ENCODE measurements around the gene IBA57.
"Not testable (repeated sequence)": the region's sequence is repeated elsewhere in the genome, so short reads cannot be mapped to it uniquely, and the experiment has no call there.

IBA57 gene

DNA sequence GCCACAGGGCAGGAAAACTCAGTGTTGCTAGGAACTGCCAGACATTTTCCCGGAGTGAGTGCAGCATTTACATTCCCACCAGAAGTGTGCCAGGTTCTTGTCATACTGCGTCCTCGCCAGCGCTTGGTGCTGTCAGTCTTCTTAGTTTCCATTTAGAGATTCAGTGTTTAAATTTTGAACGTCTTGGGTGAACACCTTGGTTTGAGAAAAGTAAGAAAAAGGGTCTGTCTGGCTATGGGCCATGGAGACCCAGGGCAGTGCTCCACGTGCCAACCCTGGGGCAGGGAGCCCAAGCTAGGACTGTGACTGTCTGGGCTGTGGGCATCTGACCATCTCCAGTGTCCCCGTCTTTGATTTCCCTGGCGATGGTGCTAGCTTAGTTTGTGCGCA lies 16.0 kb downstream of the IBA57 start:
- in situ Hi-C loops (cut with MboI; ENCODE audit: low sequenced_read_pairs, unreplicated experiment), result no loop called here
- DNase-seq (ENCODE audit: low spot score), result no peak
- TF ChIP-seq, protein P1, sequence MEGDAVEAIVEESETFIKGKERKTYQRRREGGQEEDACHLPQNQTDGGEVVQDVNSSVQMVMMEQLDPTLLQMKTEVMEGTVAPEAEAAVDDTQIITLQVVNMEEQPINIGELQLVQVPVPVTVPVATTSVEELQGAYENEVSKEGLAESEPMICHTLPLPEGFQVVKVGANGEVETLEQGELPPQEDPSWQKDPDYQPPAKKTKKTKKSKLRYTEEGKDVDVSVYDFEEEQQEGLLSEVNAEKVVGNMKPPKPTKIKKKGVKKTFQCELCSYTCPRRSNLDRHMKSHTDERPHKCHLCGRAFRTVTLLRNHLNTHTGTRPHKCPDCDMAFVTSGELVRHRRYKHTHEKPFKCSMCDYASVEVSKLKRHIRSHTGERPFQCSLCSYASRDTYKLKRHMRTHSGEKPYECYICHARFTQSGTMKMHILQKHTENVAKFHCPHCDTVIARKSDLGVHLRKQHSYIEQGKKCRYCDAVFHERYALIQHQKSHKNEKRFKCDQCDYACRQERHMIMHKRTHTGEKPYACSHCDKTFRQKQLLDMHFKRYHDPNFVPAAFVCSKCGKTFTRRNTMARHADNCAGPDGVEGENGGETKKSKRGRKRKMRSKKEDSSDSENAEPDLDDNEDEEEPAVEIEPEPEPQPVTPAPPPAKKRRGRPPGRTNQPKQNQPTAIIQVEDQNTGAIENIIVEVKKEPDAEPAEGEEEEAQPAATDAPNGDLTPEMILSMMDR (IDR thresholded peaks at IDR 0.05; ENCODE audit: borderline replicate concordance, control extremely low read depth, extremely low read depth, insufficient read depth, missing control alignments), result no peak

DNA sequence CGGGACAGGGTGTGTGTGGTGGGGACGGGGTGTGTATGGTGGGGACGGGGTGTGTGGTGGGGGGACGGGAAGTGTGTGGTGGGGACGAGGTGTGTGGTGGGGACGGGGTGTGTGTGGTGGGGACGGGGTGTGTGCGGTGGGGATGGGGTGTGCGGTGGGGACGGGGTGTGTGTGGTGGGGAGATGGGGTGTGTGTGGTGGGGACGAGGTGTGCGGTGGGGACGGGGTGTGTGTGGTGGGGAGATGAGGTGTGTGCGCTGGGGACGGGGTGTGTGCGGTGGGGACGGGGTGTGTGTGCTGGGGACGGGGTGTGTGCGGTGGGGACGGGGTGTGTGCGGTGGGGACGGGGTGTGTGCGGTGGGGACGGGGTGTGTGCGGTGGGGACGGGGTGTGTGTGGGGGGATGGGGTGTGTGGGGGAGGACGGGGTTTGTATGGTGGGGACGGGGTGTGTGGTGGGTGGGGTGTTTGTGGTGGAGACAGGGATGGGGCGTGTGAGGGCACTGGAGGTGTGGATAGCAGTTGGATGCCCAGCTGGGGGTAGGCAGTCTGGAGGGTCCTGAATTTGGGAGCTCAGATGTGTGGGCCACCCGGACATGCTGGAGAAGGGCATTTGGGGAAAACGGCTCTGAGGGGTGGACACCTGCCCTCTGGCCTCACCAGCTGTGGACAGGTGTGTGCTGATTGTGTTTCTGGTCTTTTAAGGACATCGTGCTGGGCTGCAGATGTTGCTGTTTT lies 16.9 kb downstream of the IBA57 start:
- no peak for DNase-seq (ENCODE audit: low spot score)
- in situ Hi-C loops (cut with MboI; ENCODE audit: low sequenced_read_pairs, unreplicated experiment), result no loop called here

DNA sequence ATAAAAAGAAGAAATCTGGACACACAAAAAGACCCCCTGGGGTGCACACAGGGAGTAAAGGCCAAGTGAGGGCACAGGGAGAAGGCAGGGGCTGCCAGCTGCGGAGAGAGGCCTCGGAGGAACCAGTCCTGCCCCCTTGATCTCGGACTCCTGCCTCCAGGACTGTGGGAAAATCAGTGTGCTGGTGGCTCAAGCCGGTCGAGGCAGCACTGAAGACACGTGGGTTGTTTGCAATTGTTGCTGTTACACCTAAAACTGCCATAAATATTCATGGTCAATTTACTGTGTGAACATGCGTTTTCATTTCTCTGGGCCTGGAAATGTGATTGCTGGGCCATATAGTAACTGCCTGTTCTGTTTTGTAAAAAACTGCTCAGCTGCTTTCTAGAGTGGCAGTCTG lies 18.5 kb downstream of the IBA57 start:
- DNase-seq (ENCODE audit: low spot score), result no peak
- TF ChIP-seq, protein P1 (IDR thresholded peaks at IDR 0.05; ENCODE audit: borderline replicate concordance, control extremely low read depth, extremely low read depth, insufficient read depth, missing control alignments), result no peak
- in situ Hi-C loops (cut with MboI; ENCODE audit: low sequenced_read_pairs, unreplicated experiment), result no loop called here

More for the DNA sequence above, 16.9 kb downstream of the IBA57 start:
- TF ChIP-seq, protein P1 (IDR thresholded peaks at IDR 0.05; ENCODE audit: borderline replicate concordance, control extremely low read depth, extremely low read depth, insufficient read depth, missing control alignments), result no peak

DNA sequence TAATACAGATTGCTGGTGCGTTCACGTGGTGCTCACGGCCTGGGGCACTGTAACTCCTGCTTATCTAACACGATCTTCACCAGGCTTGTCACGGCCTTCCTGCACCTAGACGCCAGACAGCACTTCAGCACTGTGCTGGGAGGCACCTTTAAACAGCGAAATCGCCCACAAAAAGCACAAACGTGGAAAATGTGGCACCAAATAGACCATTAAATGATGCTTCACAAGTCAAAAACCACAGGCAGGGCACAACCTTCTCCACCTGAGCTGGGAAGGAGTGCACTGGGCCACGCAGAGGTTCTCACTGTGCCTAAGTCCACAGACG lies 20.0 kb downstream of the IBA57 start:
- TF ChIP-seq, protein P1 (IDR thresholded peaks at IDR 0.05; ENCODE audit: borderline replicate concordance, control extremely low read depth, extremely low read depth, insufficient read depth, missing control alignments), result no peak
- in situ Hi-C loops (cut with MboI; ENCODE audit: low sequenced_read_pairs, unreplicated experiment), result no loop called here
- DNase-seq (ENCODE audit: low spot score), result no peak

DNA sequence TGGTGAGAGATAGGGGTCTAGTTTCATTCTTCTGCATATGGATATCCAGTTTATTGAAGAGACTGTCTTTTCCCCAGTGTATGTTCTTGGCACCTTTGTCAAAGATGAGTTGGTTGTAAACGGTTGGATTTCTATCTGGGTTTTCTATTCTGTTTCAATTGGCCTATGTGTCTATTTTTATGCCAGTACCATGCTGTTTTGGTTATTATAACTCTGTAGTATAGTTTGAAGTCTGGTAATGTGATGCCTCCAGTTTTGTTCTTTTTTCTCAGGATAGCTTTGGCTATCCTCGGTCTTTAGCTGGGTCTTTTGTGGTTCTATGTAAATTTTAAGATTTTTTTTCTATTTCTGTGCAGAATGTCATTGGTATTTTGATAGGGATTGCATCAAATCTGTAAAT lies 22.6 kb downstream of the IBA57 start:
- DNase-seq (ENCODE audit: low spot score); in situ Hi-C loops (cut with MboI; ENCODE audit: low sequenced_read_pairs, unreplicated experiment): not testable (repeated sequence)

DNA sequence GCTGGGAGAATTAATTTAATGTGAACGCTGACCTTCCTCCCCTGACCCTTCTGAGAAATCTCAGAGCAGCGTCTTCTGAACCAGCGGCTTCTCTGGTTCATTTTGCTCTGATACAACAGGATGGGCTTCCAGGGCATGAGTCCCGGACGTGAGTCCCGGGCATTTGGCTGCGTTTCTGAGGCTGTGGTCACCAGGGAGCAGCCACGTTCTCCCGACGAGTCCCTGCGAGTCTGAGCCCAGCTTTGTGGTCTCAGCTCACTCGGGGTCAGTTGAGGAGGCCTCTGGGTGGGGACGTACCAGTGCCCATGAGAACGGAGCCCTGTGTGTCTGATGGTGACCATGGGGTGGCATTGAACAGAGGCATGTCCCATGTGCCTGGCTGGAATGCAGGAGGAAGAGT lies 24.6 kb downstream of the IBA57 start:
- no peak for DNase-seq (ENCODE audit: low spot score)
- in situ Hi-C loops (cut with MboI; ENCODE audit: low sequenced_read_pairs, unreplicated experiment), result no loop called here
- TF ChIP-seq, protein P1 (IDR thresholded peaks at IDR 0.05; ENCODE audit: borderline replicate concordance, control extremely low read depth, extremely low read depth, insufficient read depth, missing control alignments), result no peak

DNA sequence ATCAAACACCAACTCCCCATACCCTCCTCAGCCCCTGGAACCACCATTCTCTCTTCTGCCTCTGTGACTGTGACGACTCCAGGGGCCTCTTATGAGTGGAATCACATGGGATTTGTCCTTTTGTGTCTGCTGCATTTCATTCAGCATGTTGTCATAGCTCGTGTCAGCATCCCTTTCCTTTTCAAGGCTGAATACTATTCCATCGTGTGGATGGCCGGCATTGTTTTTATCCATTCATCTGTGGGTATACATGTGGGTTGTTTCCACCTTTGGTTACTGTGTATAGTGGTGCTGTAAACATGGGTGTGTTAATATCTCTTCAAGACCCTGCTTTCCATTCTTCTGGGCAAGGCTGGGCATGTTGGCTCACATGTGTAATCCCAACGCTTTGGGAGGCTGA lies 25.2 kb downstream of the IBA57 start:
- TF ChIP-seq, protein P1 (IDR thresholded peaks at IDR 0.05; ENCODE audit: borderline replicate concordance, control extremely low read depth, extremely low read depth, insufficient read depth, missing control alignments), result no peak
- in situ Hi-C loops (cut with MboI; ENCODE audit: low sequenced_read_pairs, unreplicated experiment), result no loop called here
- no peak for DNase-seq (ENCODE audit: low spot score)
